Activated naive CD4-positive, alpha-beta T cell treated with anti-CD3 and anti-CD28 coated beads, Interleukin-2, amount 50 U/mL, for 16 hours (primary cell): ENCODE results near the gene ATP6V1B1.
A peak's percentile ranks its signal among the peaks of the same experiment; 100 is the strongest.

Experiments used
- DNase-seq: peaks from one replicate; pipeline ENCODE4 v3.0.0-alpha.2; 2020

ATP6V1B1 gene

DNA sequence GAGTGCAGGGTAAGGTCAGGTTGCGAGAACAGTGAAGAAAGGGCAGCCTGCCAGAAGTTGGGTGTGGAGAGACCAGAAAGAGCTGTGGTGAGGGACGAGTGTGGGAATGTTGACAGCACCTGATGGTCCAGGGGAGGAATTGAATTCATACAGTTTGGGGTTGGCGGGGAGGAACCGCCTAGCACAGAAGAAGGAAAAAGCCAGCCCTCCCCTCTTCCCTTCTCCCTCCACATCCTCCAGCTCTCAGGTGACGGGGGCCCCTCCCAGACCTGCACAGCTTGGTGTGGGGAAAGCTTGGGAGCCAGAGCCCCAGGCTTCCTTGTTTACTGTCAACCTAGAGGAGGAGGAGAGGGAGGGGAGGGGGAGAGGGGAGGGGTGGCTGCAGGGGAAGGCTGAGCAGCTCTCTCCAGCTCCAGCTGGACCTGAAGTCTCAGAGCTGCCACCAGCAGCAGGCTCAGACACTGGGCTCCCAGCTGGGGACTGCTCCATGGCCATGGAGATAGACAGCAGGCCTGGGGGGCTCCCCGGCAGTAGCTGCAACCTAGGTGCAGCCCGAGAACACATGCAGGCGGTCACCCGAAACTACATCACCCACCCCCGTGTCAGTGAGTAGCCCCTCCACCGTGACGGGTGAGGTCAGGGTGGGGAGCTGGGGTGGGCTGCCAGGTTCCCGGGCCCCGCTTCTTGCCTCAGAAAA lies at the start of gene ATP6V1B1:
Gene ATP6V1B1, plus strand, starts transcription at position 433 of the 697 bp plus-strand sequence. Its CDS starts 55 bp downstream, at position 488.
- no peak for DNase-seq

DNA sequence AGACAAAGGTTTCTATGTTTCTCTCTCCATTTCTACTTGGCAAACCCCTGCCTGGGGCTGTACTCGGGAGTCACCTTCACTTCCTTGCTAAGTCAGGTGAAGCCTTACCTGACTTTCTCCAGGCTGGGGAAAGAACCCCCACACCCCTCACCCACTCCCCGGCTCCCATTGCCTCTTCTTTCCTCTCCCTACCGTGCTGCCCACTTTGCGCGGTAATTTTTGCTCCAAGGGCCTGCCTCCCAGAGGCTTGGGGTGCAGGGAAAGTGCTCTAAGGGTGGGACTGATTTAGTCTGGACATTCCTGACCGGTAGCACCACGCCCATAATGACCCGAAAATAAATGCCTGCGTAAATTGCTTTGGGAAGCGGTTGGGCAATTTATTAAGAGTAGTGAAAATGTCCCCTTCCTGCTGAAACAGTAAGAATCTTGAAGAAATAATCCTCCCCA lies 49.1 kb upstream of the ATP6V1B1 start:
- no peak for DNase-seq

DNA sequence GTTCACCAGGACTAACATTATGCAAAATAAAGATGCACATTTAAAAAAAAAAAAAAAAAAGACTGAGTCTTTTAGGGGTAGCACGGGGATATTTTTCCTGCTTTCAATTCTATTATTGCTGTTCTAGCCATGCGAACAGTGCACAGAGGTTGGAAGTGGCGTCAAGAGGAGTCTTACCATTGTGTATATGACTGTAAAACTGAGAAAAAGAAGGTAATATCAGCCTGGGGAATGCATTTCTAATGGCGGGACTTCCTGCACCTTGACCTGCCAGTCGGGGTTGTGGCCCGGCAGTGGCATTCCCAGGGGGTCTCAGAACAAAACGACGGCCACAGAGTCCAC lies 48.5 kb upstream of the ATP6V1B1 start:
- no peak for DNase-seq

DNA sequence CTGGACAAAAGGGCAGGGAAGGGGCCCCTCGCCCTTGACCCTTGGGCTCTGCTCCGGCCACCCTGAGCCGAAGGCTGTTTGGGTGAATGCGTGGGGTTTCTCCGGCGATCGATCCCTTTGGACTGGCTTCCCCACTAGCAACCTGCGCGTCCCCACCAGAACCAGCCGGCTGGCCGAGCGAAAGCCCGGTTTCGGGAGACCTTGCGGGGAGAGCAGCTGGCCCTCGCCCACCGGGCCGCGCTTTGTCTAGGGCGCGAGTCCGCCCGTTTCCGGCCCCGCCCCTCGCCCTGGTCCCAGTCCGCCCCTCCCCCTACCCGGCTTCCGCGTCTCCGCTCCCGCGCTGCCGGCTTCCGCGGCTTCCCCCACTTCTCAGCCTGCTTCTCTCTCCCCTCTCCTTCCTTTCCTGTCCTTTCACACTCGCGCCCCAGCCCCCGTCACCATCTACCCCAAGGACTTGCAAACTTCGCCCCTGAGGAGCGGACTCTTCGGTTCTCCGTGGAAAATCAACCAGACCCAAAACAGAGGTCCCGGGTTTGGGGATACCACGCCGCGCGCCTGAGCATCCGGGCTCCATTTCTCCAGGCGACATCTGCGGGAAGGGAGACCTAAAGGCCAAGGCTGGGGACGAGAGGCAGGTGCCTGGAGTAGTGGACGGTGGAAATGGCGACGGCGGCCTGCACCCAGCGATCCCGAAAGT lies 48.0 kb upstream of the ATP6V1B1 start:
- DNase-seq, result peak; percentile 33

DNA sequence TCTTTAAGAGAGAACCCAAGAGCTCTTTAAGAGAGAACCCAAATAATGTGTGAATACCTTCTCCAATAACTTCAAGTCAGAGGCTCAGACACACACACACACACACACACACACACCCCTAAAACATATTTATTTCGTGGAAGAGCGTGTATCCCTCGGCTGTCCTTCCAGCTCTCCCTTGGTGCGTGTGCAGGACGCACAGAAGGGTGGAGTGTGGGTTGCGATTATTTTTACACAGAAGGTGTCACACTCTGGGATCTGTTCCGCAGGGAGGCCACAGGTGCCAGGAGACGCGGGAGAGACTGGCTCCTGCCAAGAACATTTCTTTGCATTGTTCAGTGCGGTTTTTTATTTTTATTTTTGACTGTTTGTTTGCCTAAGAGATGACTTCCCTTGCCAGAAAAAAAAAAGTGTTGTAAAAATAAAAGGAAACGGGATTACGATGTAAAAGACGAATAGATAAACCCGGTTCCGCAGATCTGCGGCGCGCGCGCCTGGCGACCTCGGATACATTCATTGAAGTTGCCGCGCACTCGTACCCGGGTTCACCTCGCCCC lies 47.3 kb upstream of the ATP6V1B1 start:
- no peak for DNase-seq

DNA sequence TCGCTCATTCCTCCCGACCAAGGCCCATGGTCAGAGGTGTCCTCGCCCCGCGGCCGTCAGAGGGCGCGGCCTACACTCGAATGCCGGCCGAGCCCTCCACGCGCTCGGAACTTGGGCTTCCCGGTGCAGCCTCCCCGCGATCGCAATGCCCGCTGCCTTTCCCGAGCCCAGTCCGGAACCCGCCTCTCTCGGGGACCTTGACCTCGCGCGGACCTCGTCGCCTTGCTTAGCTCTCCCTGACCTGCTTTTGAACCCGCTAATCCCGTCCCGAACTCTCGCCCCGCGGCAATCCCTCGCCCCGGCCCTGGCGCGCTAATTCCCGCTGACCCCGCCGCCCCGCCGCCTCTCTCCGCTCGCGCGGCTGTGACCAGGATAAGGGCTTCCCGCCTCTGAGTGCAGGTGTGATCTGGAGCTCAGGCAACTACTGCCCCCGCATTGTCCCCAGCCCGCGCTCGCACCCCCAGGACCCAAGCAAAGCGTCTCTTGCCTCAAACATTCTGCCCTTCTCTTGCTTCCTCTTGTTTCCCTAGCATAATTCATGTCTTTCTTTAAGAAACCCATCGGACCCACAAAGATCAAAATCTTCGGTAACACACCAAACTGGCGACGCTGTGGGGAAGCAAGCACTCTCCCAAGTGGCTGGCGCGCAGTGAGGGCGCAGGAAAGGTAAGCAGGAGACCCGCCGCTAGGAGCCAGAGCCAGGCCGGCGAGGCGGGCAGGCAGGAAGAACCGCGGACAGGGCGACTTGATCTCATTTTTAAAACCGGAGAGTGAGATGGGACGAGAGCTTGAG lies 46.6 kb upstream of the ATP6V1B1 start:
- DNase-seq, result no peak

DNA sequence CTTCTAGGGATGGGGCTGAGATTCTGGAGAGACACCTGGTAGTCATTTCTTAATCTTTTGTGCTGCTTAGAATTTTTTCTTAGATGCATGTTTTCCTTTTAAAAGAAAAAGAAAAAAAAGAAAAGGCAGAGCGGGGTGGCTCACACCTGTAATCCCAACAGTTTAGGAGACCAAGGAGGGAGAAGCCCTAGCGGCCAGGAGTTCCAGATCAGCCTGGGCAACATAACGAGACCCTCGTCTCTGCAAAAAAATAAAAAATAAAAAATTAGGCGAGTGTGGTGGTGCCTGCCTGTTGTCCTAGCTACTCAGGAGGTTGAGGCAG lies 46.0 kb upstream of the ATP6V1B1 start:
- DNase-seq, result no peak

DNA sequence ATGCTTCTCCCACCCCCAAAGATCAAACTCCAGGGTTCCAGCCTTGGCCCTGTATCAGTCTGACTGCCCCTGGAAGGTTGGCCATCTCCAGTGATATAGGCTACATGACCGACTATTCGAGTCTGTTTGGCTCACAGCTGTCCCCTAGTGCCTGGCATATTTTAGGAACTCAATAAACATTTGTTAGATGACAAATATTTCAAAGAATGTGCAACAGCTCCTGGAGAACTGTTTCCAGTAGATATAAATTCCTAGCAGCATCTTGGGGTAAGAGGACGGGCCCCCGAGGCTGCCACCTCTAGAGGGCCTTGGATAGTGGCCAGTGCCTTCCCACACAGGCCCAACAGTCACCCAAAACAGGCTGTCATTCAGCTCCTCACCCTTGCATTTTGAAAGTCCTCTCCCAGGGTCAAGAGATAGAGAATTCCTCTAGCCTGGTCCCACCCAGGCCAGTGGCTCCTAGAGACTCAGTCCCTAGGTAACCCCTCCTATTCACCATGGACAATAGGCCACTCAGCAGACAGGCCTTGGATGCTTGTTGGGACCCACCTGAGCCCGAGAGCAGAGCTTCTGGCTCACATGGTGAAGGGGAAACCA lies 45.1 kb upstream of the ATP6V1B1 start:
- DNase-seq, result no peak

DNA sequence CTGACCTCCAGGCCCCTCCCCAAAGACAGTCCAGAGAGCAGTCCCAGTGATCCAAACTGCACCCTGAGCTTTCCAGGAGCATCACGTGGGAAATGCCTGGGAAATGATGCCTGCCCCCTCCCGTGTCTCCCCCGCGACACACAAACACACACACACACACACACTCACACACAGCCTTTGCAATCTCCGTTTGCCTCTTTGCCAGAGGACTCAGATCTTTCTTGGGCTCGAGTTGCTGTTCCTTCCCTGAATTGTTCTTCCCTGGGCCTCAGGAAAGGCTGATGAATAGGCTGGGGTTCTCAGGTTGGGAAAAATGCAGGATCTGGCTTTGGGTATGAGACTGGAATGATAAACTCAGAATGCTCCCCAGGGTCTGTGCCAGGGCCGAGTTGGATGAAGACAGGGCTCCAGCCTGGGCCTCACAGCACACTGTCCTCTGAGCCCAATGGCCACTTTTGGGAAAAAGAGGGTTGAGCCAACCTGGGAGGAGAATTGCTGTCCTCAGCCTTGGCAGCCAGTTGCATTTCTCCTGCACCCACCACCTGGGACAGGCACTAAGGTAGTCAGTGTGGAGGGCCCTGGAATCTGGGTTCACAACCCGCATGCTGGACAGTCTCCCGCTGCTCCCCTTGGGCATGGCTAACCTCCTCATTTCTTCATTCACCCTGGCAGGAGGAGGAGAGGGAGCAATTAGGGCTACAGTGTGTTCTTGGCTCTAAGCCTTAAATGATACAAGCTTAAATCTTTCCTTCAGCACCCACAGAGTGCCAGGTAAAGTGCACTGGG lies 43.9 kb upstream of the ATP6V1B1 start:
- DNase-seq, result no peak

DNA sequence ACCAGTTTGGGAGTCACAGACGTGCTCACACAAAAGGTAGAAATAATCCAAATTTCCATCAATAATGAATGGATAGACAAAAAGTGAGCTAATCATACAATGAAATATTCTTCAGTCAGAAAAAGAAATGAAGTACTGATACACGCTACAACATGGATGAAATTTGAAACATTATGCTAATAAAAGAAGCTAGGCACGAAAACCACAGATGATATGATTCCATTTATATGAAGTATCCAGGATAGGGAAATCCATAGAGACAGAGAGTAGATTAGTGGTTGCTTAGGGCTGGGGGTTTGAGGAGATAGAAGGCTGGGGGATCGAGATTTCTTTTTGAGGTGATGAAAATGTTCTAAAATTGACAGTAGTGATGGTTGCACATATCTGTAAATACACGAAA lies 43.0 kb upstream of the ATP6V1B1 start:
- no peak for DNase-seq

DNA sequence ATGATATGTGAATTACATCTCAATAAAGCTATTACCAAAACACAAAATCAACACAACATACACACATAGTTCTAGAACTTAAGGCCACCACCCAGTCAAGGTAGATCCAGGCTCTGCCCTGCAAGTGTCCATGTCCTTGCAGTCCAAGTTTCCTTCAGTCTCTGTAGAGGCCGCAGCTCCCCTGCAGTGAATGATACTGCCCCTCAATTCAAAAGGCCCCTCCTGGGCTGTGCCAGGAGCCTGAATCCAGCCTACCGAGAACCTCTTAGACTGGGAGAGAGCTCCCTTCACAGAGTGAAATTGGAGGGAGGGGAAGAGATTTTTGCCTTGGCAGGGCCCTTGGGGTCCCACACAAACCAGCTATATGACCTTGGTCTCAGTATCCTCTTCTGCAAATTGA lies 42.5 kb upstream of the ATP6V1B1 start:
- no peak for DNase-seq

DNA sequence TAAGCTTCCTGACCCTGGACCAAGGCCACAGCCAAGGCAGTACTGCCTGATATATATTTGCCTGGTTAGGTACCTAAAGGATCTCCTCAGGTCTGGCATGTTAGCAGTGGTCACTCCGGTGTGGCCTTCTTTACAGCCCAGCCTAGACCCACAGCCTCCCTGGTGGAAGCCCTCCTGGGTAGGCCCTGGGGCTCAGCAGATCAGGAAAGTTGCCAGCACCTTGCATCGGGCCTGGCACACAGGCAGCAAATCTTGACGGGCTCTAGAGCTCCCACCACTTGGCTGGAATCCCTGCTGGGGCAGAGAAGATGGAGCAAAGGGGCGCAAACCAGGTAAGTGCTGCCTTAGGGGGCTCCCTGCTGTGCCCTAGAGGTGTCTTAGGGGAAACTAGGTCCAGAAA lies 40.9 kb upstream of the ATP6V1B1 start:
- DNase-seq, result no peak

DNA sequence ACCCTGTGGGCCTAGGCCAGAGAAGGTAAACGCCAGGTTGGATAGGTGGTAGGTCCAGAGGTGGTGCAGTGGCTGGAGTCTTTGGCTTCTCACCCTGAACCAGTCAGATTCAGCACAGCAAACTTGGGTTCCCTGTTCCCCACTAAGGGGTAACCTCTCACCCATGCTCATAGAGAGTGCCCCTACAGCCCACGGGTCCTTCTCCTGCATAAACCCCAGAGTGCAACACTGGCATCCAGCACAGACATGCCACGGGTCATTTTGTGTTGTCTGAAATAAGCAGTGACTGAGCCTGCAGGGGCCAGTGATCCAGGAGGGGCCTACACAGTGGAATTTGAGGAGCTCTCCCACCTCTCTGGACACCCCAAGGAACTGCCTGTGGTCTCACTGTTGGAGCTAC lies 40.5 kb upstream of the ATP6V1B1 start:
- no peak for DNase-seq

DNA sequence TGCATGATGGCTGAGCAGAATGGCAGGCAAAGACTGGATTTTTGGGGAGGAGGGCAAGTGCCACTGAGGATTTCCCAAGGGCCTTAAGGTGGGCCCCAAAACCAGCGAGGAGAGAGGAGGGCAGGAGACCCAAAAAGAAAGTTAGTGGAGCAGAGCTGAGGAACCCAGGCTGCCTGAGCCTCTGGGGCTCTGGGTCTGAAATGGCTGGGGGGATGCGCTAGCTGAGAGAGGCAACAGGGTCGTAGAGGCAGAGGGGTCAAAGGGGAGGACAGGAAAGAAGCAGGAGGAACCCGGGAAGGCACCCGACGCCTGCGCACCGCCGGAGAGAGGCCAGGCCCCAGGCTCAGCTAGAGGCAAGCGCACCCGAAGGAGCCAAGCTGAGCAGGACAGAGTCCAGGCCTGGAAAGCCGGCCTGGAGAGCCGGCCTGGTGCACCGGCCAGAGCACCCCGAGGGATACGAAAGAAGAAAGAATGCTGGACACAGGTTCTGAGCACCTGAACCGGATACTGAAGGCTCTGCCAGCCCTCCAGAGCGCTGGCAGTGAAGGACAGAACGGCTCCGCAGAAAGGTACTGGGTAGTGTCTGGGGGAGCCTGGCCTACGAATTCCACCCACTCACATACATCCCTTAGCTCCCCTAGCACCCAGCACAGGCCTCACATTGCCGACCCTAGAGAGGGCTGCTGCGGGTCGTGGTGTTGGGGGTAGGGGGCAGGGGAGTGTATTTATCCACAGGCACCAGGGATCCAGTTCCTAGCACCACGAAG lies 39.5 kb upstream of the ATP6V1B1 start:
- DNase-seq, result no peak

DNA sequence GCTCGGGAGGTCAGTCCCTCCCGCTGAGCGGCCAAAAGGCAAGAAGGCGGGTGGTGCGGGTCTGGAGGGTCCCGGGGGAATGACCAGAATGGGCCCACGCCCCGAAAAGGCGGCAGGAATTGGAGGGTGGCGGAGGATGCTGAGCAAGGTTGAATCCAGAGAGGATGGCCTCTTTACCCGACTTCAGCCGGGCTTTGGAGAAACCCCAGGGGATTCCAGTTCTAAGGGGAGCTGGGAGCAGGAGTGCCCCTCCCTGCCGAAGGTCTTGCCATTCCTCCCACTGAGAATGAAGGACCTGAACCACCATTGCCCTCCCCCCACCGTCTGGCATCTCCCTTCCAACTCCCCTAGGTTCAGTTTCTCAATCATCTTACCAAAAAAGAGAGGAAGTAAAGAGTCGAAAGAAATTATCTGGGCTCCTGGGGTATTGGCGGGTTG lies 38.9 kb upstream of the ATP6V1B1 start:
- no peak for DNase-seq

DNA sequence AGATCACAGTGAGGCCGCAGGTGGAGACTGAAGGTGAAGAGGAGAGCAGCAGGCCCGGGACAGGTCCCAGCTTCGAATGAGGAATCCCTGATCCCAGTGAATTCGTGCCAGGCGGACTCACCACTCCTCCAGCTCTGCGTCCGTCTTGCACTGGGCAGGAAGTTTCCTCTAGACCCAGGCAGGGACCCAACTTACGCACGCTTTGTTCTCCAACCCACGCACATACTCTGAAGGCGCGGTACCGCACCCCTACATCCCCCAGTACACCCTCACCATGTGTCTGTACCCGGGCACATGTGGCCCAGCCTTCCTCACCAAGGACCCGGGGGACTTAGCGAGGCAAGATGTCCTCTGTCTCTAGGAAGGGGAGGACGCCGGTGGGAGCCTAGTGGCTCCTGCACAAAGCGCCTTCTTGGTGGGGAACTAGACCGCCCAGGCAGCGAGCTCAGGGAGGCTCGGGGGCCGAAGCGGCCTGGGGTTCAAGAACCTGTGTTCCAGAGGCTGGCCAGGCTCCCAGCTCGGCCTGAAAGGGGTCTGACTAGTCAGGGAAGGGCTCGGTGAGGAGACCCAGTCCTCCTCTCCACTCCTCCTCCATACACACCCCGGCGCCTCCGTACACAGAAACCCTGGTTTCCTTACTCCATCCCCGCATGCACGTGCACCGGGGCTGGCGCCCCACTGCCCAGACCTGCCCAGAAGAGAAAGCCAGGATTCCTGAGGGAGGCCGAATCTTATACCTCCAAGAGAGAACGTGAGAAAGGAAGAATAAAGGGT lies 38.3 kb upstream of the ATP6V1B1 start:
- DNase-seq, result no peak

DNA sequence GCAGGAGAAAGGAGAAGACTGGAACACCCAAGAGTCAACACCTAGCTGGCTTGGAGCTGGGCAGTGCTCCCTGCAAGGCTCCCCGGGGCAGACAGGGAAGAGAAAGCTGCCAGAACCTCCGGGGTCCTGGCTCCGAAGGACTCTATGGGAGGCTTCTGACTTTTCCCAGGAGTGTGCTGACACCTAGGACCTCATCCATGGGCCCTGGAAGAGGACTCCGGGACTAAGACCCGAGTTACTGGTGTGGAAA lies 37.8 kb upstream of the ATP6V1B1 start:
- no peak for DNase-seq

DNA sequence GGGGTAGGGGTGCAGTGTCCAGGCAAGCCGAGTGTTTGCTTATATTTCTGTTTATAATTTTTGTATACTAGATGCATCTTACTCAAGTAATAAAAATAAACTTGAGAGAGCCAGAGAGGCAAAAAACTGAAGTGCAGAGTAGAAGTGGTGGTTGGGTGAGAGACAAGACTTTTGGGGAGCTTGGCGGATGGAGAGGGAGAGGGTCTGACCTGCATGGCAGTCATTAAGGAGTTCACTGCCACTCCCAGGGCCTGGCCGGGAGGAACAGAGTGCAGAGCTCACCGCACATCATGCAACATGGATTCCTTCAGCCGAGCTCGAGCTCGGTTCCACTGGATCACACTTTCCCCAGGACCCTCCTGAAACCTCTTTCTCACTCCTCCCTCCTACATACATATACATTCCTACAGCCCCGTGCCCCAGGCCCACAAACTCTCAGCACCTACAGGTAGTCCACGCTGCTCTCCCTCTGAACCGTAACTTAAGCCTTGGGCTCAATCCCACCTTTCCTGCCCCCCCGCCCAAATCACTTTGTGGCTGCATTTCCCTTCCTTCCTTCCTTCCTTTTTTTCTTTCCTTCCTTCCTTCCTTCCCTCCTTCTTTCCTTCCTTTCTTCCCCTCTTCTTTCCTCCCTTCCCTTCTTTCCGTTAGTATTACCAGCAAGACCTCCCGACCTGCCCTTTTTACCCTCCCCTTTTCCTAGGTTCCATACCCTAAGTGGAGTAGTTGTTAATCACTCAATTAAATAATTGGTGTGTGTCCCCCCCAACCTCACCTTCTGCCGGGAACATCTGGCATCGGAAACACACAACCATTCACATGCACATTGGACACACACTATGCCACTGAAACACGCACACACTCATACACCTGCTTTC lies 37.1 kb upstream of the ATP6V1B1 start:
- no peak for DNase-seq

DNA sequence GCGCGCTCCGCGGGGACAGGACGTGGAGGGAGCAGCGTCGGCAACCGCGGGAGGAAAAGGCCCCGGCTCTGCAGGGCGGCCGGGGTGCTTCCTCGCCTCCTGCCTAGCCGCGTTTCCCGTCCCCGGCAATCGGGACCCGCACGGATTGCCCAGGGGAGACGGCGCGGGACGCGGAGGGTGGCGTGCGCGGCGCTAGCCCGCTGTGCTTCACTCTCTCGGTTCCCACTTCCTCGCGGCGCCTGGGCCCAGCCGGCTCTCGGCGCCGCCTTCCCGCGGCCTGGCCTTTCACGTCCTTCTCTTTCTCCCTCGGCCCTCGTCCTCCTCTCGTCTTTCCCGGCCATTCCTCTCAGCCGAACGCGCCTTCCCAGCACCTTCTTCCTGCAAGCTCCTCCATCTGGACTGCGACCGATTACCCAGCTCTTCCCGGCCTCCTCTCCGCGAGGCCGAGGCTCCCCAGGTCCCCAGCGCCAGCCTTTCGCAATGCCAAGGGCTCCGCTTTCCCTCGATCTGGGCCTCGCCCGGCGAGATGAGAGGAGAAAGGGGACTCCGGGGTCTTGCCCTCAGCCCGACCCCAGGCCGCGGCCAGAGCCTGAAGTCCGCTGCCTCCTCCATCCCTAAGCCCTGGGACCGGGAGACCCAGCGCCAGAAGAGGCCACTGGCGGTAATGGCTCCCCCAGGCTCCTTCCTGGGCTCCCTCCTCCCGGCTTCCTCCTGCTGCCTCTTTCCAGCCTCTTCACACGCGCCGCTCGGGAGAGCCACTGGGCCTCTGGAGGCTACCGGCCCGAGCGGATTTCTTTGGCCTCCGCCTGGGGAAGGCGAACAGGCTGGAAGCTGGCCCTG lies 34.3 kb upstream of the ATP6V1B1 start:
- no peak for DNase-seq
